SK-N-SH (cell line): Measurements from ENCODE around the gene POLA2. TPM values are rescaled to one million over a fixed set of nuclear protein-coding genes. Genes with fewer than 3 reads are reported as not detected.

Source experiments
- CTCF ChIA-PET: fragments of 300-600, 350-600 bp; formaldehyde crosslinking; extraction: SDS; loops from one replicate; lab custom pipeline; 2021; lab: Yijun Ruan, JAX
- POLR2A ChIA-PET: fragments of 350-600 bp; sonication (Branson Sonifier 250); formaldehyde crosslinking; extraction: SDS; loops from one replicate; lab custom pipeline; 2020; ENCODE audit warnings: antibody characterized with exemption, inconsistent platforms; lab: Yijun Ruan, JAX
- DNase-seq: peaks from one replicate; pipeline ENCODE4 v3.0.0; 2012
- H2AFZ ChIP-seq: fragments of 200-600 bp; sonication (generic); 2 replicates; pipeline ENCODE4 v1.8.1; 2016; ENCODE audit warnings: antibody characterized with exemption, mild to moderate bottlenecking, low read depth
- H3F3A ChIP-seq: fragments of 200-600 bp; sonication (generic); replicated peaks from 2 replicates; pipeline ENCODE3; 2016; ENCODE audit warnings: antibody characterized with exemption, mild to moderate bottlenecking; ENCODE audit not compliant: insufficient read depth
- H3K27ac ChIP-seq, 2 experiments: fragments of 200-500 bp in 1 of 2; fragments of 200-600 bp in 1 of 2; sonication (Bioruptor generic) in 1 of 2; sonication (generic), shearing (Covaris generic) in 1 of 2; 2 replicates each; pipeline versions ENCODE4 v1.5.1 to v1.6.1; 2014 to 2016; ENCODE audit warnings: low read depth in 2 of 2, inconsistent platforms in 1 of 2, low read length in 1 of 2, mild to moderate bottlenecking in 1 of 2, mixed read lengths in 1 of 2
- H3K27me3 ChIP-seq: fragments of 200-600 bp; sonication (generic), shearing (Covaris generic); 2 replicates; pipeline ENCODE4 v1.6.1; 2016; ENCODE audit warnings: mixed run types; ENCODE audit not compliant: insufficient read depth
- H3K36me3 ChIP-seq, 2 experiments: fragments of 200-500 bp in 1 of 2; fragments of 200-600 bp in 1 of 2; sonication (Bioruptor generic) in 1 of 2; sonication (generic) in 1 of 2; replicated peaks in 1 of 2; 2 replicates each; pipeline versions ENCODE3 to v1.5.1; 2014 to 2016; ENCODE audit warnings: low read length in 1 of 2, mild to moderate bottlenecking in 1 of 2; ENCODE audit not compliant: insufficient read depth in 2 of 2, control insufficient read depth in 1 of 2
- H3K4me1 ChIP-seq, 2 experiments: fragments of 200-500 bp in 1 of 2; fragments of 200-600 bp in 1 of 2; sonication (Bioruptor generic) in 1 of 2; sonication (generic), shearing (Covaris generic) in 1 of 2; 2 replicates each; pipeline versions ENCODE4 v1.5.1 to v1.6.1; 2014 to 2016; ENCODE audit warnings: low read depth in 1 of 2, low read length in 1 of 2, mixed run types in 1 of 2; ENCODE audit not compliant: insufficient read depth in 2 of 2, control insufficient read depth in 1 of 2
- H3K4me2 ChIP-seq: fragments of 200-600 bp; sonication (generic), shearing (Covaris generic); 2 replicates; pipeline ENCODE4 v1.6.1; 2017; ENCODE audit warnings: mixed run types
- H3K4me3 ChIP-seq, 2 experiments: fragments of 200-500 bp in 1 of 2; fragments of 200-600 bp in 1 of 2; sonication (Bioruptor generic) in 1 of 2; sonication (generic), shearing (Covaris generic) in 1 of 2; 2 replicates each; pipeline versions ENCODE4 v1.5.1 to v1.8.1; 2014 to 2016; ENCODE audit warnings: low read depth in 2 of 2, inconsistent platforms in 1 of 2, low read length in 1 of 2, mild to moderate bottlenecking in 1 of 2, mixed read lengths in 1 of 2, moderate library complexity in 1 of 2
- H3K79me2 ChIP-seq: fragments of 200-600 bp; sonication (generic); 2 replicates; pipeline ENCODE4 v1.8.1; 2017; ENCODE audit warnings: mild to moderate bottlenecking; ENCODE audit not compliant: insufficient read depth
- H3K9ac ChIP-seq: fragments of 200-600 bp; sonication (generic); 2 replicates; pipeline ENCODE4 v1.6.1; 2017; ENCODE audit warnings: mixed run types
- H3K9me2 ChIP-seq: fragments of 200-600 bp; sonication (generic); 2 replicates; pipeline ENCODE4 v1.6.1; 2017; ENCODE audit warnings: mixed run types
- H3K9me3 ChIP-seq: fragments of 200-600 bp; sonication (generic); 2 replicates; pipeline ENCODE4 v1.6.1; 2017; ENCODE audit warnings: mixed run types, mild to moderate bottlenecking, moderate library complexity
- H4K20me1 ChIP-seq: fragments of 200-600 bp; sonication (generic); 2 replicates; pipeline ENCODE4 v1.6.1; 2017; ENCODE audit warnings: mild to moderate bottlenecking, mixed run types; ENCODE audit not compliant: insufficient read depth
- CHD2 ChIP-seq: fragments of 150-350 bp; IDR thresholded peaks from 2 replicates; pipeline ENCODE4 v1.6.1; 2018; ENCODE audit warnings: low read length; ENCODE audit not compliant: partially characterized antibody
- ELF1 ChIP-seq: IDR thresholded peaks from 2 replicates; pipeline ENCODE4 v1.4.0; 2012
- EP300 ChIP-seq, 2 experiments: IDR thresholded peaks; 2 replicates each; pipeline versions ENCODE4 v1.4.0 to v1.6.1; 2012; ENCODE audit warnings: borderline replicate concordance in 1 of 2, low read depth in 1 of 2, low read length in 1 of 2
- FOSL2 ChIP-seq: IDR thresholded peaks from 2 replicates; pipeline ENCODE4 v1.4.0; 2012; ENCODE audit warnings: low read depth, mild to moderate bottlenecking, moderate library complexity, borderline replicate concordance
- GABPA ChIP-seq: IDR thresholded peaks from 2 replicates; pipeline ENCODE4 v1.4.0; 2012; ENCODE audit warnings: low read depth, mild to moderate bottlenecking
- JUND ChIP-seq: IDR thresholded peaks from 2 replicates; pipeline ENCODE4 v1.4.0; 2012
- NRF1 ChIP-seq: IDR thresholded peaks from 2 replicates; pipeline ENCODE4 v1.6.1; 2012; ENCODE audit warnings: low read depth, mild to moderate bottlenecking, low read length
- RAD21 ChIP-seq: IDR thresholded peaks from 2 replicates; pipeline ENCODE4 v1.6.1; 2012; ENCODE audit warnings: mild to moderate bottlenecking, low read length
- RCOR1 ChIP-seq: fragments of 150-350 bp; IDR thresholded peaks from 2 replicates; pipeline ENCODE4 v1.6.1; 2017; ENCODE audit warnings: antibody characterized with exemption, low read length
- RFX5 ChIP-seq: IDR thresholded peaks from 2 replicates; pipeline ENCODE4 v1.6.1; 2012; ENCODE audit warnings: mild to moderate bottlenecking, improper control_type of control experiment, low read length
- RXRA ChIP-seq: IDR thresholded peaks from 2 replicates; pipeline ENCODE4 v1.4.0; 2012; ENCODE audit warnings: low read depth, mild to moderate bottlenecking, borderline replicate concordance
- SIN3A ChIP-seq: IDR thresholded peaks from 2 replicates; pipeline ENCODE4 v1.6.1; 2012; ENCODE audit warnings: low read depth, mild to moderate bottlenecking, low read length, moderate library complexity, borderline replicate concordance
- SMC3 ChIP-seq: IDR thresholded peaks from 2 replicates; pipeline ENCODE4 v1.6.1; 2012; ENCODE audit warnings: low read depth, low read length, improper control_type of control experiment
- TAF1 ChIP-seq: IDR thresholded peaks from 2 replicates; pipeline ENCODE4 v1.6.1; 2012; ENCODE audit warnings: low read depth, mild to moderate bottlenecking, low read length, moderate library complexity, borderline replicate concordance
- TCF12 ChIP-seq: IDR thresholded peaks from 2 replicates; pipeline ENCODE4 v1.4.0; 2012
- TEAD4 ChIP-seq: IDR thresholded peaks from 2 replicates; pipeline ENCODE4 v1.4.0; 2012; ENCODE audit warnings: mild to moderate bottlenecking, borderline replicate concordance; ENCODE audit not compliant: insufficient read depth
- YY1 ChIP-seq: IDR thresholded peaks from 2 replicates; pipeline ENCODE4 v1.4.0; 2012; ENCODE audit warnings: low read depth, mild to moderate bottlenecking
- WGBS: methylation state at CpG from one replicate; pipeline ENCODE4 v1.1.6; 2017; ENCODE audit warnings: low lambda C conversion rate; 5-methylcytosine and 5-hydroxymethylcytosine counted together
- polyA plus RNA-seq, 3 experiments: library from polyadenylated mRNA; depleted of rRNA; stranded (reverse); fragments of >200 nt; gene quantifications; 2 replicates each; pipeline ENCODE4 v1.2.3, GENCODE V29; 2012
- TF ChIP-seq, protein P1 (sequence below): fragments of 150-350 bp; IDR thresholded peaks from 2 replicates; pipeline ENCODE4 v1.6.1; 2017; ENCODE audit warnings: antibody characterized with exemption, low read length, low read depth, borderline replicate concordance
- TF ChIP-seq, protein P2 (sequence below): IDR thresholded peaks from 2 replicates; pipeline ENCODE4 v1.4.0; 2012; ENCODE audit warnings: low read depth, borderline replicate concordance
- TF ChIP-seq, protein P3 (sequence below): IDR thresholded peaks from 2 replicates; pipeline ENCODE4 v1.6.1; 2012; ENCODE audit warnings: mild to moderate bottlenecking, low read depth, low read length, moderate library complexity
- TF ChIP-seq, protein P4 (sequence below): IDR thresholded peaks from 2 replicates; pipeline ENCODE4 v1.4.0; 2012; ENCODE audit warnings: low read depth, borderline replicate concordance
- TF ChIP-seq, protein P5 (sequence below): IDR thresholded peaks from 2 replicates; pipeline ENCODE4; 2012

Gene POLA2
- polyA plus RNA-seq, 1 of the 3 experiments (the other 2 are of a cell fraction): 18.4 TPM

DNA sequence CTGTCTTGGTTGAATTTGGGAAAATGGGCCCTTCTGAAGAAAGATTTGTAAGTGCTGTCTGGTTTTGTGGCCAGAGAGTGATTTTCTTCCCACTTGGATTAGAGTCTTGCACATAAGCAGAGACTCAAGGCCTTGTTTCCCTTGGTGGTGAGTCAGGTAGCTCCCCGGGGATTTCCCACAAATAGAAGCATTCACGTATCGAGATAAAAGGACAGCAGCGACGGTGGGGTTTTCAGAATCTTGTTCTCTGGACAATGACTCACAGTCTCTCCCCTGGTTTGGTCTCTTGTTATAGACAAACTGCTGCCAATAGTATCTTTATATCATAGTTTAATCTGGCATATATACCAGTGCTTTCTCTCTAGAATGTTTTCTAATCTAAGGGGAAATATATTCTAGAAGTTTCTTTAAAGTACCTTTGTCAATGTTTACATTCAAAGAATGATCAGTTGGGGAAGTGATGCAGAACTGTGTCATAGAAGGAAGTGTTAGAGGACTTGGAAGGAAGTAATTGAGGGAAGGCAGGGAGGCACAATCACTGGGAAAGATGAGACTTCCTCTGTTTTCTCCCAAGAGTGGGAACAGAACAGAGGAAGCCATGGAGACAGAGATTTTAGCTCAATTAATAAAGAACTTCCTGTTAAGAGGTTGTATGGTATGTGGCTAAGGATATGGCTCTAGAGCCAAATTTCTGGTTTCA lies 18.1 kb downstream of the POLA2 start:
- Histone ChIP-seq H3K9ac (peak overlapping the region; percentile 46), H3F3A (peaks cover 56% of the 10 kb centered on the region), H3K9me3 (no peaks in the 10 kb centered on the region), H3K27ac (peak overlapping the region; percentile 61 to 87; a peak in 3 of 4 replicates), H3K4me1 (peaks cover 0 to 42% of the 10 kb centered on the region in 2 experiments; a peak in 3 of 4 replicates), H3K4me3 (no peak overlapping the region), H2AFZ (no peak overlapping the region), H3K27me3 (no peaks in the 10 kb centered on the region), H3K79me2 (no peaks in the 10 kb centered on the region), H3K9me2 (no peaks in the 10 kb centered on the region), H3K4me2 (peak overlapping the region; percentile 50), H4K20me1 (no peaks in the 10 kb centered on the region), H3K36me3 (peaks cover 17 to 24% of the 10 kb centered on the region in 2 experiments)
- CTCF ChIA-PET: interaction anchor here (37.6 kb wide), 1 partner anchor 42 kb away, joined by 1118 read pairs; the partner anchor contains the start of genes CDC42EP2 and DPF2
- no peak for DNase-seq
- TF ChIP-seq, protein P1, sequence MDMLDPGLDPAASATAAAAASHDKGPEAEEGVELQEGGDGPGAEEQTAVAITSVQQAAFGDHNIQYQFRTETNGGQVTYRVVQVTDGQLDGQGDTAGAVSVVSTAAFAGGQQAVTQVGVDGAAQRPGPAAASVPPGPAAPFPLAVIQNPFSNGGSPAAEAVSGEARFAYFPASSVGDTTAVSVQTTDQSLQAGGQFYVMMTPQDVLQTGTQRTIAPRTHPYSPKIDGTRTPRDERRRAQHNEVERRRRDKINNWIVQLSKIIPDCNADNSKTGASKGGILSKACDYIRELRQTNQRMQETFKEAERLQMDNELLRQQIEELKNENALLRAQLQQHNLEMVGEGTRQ: no peak
- TF ChIP-seq, protein P2, sequence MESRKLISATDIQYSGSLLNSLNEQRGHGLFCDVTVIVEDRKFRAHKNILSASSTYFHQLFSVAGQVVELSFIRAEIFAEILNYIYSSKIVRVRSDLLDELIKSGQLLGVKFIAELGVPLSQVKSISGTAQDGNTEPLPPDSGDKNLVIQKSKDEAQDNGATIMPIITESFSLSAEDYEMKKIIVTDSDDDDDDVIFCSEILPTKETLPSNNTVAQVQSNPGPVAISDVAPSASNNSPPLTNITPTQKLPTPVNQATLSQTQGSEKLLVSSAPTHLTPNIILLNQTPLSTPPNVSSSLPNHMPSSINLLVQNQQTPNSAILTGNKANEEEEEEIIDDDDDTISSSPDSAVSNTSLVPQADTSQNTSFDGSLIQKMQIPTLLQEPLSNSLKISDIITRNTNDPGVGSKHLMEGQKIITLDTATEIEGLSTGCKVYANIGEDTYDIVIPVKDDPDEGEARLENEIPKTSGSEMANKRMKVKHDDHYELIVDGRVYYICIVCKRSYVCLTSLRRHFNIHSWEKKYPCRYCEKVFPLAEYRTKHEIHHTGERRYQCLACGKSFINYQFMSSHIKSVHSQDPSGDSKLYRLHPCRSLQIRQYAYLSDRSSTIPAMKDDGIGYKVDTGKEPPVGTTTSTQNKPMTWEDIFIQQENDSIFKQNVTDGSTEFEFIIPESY: 0 out of 2 replicates have a peak, but pooled peaks have one; percentile 24
- TF ChIP-seq FOSL2 (peak; percentile 77), TAF1 (no peak), JUND (peak; percentile 78), GABPA (no peak), RXRA (peak; percentile 16; the same call in 1 of the 2 replicates), RFX5 (no peak), EP300 (IDR thresholded peaks at IDR 0.05; ENCODE audit: borderline replicate concordance in 1 of 2, low read depth in 1 of 2, low read length in 1 of 2) (no peak; a peak in 1 of 4 replicates), CHD2 (no peak), TCF12 (peak; percentile 59), NRF1 (no peak), SIN3A (peak; percentile 30; the same call in 1 of the 2 replicates), RCOR1 (no peak), TEAD4 (0 out of 2 replicates have a peak, but pooled peaks have one; percentile 31), RAD21 (no peak), YY1 (no peak), ELF1 (no peak), SMC3 (no peak)
- TF ChIP-seq, protein P3, sequence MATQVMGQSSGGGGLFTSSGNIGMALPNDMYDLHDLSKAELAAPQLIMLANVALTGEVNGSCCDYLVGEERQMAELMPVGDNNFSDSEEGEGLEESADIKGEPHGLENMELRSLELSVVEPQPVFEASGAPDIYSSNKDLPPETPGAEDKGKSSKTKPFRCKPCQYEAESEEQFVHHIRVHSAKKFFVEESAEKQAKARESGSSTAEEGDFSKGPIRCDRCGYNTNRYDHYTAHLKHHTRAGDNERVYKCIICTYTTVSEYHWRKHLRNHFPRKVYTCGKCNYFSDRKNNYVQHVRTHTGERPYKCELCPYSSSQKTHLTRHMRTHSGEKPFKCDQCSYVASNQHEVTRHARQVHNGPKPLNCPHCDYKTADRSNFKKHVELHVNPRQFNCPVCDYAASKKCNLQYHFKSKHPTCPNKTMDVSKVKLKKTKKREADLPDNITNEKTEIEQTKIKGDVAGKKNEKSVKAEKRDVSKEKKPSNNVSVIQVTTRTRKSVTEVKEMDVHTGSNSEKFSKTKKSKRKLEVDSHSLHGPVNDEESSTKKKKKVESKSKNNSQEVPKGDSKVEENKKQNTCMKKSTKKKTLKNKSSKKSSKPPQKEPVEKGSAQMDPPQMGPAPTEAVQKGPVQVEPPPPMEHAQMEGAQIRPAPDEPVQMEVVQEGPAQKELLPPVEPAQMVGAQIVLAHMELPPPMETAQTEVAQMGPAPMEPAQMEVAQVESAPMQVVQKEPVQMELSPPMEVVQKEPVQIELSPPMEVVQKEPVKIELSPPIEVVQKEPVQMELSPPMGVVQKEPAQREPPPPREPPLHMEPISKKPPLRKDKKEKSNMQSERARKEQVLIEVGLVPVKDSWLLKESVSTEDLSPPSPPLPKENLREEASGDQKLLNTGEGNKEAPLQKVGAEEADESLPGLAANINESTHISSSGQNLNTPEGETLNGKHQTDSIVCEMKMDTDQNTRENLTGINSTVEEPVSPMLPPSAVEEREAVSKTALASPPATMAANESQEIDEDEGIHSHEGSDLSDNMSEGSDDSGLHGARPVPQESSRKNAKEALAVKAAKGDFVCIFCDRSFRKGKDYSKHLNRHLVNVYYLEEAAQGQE: peak; percentile 51; the same call in 1 of the 2 replicates
- TF ChIP-seq, protein P4, sequence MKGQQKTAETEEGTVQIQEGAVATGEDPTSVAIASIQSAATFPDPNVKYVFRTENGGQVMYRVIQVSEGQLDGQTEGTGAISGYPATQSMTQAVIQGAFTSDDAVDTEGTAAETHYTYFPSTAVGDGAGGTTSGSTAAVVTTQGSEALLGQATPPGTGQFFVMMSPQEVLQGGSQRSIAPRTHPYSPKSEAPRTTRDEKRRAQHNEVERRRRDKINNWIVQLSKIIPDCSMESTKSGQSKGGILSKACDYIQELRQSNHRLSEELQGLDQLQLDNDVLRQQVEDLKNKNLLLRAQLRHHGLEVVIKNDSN: no peak
- TF ChIP-seq, protein P5, sequence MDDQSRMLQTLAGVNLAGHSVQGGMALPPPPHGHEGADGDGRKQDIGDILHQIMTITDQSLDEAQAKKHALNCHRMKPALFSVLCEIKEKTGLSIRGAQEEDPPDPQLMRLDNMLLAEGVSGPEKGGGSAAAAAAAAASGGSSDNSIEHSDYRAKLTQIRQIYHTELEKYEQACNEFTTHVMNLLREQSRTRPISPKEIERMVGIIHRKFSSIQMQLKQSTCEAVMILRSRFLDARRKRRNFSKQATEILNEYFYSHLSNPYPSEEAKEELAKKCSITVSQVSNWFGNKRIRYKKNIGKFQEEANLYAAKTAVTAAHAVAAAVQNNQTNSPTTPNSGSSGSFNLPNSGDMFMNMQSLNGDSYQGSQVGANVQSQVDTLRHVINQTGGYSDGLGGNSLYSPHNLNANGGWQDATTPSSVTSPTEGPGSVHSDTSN: peak; percentile 27; the same call in 1 of the 2 replicates
- 9% methylated on average over 5 of the region's 5 CpGs for WGBS
- POLR2A ChIA-PET: no interaction called here
